GM18502 (cell line): ENCODE data around the gene STIM2.
"Not testable (repeated sequence)": the region's sequence is repeated elsewhere in the genome, so short reads cannot be mapped to it uniquely, and the experiment has no call there.

ENCODE experiments used
- ATAC-seq: cut with Tn5 transposase; IDR thresholded peaks from one replicate; pipeline ENCODE4 v1.9.1; 2021; ENCODE audit warnings: mild to moderate bottlenecking; ENCODE audit not compliant: unreplicated experiment, poor library complexity

Gene STIM2

DNA sequence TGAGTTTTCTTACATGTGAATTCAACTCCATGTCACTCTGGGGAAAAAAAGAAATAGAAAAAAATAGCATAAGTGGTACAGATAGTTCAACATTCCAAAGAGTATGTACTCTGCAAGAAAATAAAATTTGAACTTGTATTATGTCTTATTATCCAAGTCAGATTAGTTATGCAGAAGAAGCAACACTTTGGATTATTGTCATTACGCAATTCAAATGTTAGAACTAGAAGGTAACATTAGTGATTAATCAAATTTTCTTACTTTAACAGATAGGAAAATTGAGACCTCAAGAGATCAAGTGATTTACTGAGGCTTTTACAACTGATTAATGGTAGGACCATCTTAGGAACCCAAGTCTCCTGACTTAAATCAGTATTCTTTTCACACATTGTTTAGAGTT lies 159.1 kb downstream of the STIM2 start:
- ATAC-seq, result no peak

DNA sequence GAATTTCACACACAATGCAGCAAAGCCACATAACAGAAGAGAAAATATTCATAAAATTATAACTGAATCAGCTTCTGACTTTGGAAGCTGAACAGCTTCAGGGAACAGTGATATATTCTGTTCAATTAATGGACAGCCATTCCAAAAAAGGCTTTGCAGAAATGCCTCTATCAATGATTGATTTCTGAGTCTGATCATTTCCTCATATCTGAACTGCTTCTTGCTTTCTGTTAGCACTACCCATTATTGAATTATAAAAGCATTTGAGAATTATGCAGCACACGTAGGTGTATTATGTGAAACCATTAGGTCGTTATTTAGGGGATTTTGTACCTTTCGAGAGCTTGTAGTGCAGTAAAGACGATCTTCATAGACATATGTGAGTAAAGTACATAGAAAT lies 159.6 kb downstream of the STIM2 start:
- no peak for ATAC-seq

DNA sequence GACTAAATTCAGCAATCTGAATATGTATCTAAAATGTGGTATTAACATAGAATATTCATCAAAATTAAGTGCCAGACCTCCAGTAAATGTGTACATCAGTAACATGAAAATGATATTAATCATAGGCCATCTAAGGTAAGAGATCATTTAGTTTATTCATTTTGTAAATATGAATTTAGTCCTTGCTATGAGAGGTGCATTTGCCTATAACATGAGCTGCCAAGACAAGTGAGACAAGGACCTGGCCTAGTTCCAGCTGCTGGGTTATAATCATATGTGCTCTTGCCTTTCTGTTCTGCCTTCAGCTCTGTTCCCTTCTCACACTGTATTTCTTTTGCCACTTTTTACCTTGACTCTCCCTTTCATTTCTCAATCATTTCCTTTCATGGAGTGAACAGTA lies 160.0 kb downstream of the STIM2 start:
- no peak for ATAC-seq

DNA sequence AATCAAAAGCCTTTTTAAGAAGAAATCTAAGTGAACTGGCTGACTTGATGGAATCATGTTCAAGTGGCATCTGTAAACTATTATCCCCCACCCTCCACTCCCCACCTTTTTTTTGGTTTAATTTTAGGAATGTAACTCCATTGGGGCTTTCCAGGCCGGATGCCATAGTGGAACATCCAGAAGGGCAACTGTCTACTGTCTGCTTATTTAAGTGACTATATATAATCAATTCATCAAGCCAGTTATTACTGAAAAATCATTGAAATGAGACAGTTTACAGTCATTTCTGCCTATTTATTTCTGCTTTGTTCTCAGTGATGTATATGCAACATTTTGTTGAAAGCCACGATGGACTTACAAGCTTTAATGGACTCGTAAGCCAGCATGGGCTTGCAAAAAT lies 162.3 kb downstream of the STIM2 start:
- ATAC-seq, result no peak

DNA sequence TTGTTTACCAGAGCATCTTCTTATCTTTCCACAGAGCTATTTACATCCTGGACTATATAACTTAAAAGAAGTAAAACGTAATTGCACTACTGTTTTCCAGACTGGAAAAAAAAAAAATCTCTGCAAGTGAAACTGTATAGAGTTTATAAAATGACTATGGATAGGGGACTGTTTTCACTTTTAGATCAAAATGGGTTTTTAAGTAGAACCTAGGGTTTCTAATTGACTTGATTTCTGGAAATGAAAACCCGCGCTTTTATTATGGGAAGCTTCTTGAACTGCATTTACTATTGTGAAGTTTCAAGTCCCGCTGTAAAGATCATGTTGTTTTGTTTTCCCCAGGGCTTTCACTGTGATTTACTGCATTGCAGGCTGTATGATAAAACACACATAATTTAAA lies 162.7 kb downstream of the STIM2 start:
- ATAC-seq, result no peak

DNA sequence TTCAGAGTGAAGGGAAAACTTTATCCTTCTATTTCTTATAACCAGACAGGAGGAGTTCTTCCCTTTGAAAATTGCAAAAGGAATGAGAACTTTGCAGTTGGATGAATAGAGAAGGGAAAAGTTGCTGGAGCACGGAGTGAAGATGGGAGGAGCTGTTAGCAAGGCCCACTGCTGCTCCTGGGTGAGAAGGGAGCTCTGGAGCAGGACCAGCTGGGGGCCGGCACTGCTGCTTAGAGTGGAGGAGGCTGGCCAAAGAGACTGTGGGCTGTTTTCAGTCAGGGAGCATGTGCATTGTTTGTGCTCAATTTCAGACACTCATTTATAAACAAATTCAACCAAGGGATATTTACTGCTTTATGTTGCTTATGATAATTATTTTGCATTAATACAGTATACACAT lies 164.2 kb downstream of the STIM2 start:
- ATAC-seq, result no peak

DNA sequence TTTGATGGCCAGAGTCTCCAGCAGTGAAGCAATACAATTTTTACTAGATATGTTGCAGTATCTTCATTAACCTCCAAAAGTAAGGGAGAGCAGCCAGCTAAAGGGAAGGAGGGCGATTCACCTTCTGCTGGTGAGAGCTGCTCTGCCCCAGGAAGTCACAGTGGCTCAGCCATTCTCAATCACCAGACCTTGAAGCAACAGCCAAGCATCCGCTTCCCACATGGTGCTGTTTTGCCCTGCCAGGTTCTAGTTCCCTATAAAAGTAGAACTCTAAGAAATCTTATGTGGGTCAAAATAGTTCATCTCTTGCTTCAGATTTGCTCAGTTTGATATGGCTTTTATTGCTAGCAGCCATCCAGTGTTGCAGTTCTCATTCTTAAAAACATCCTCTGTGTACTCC lies 166.8 kb downstream of the STIM2 start:
- ATAC-seq, result no peak

DNA sequence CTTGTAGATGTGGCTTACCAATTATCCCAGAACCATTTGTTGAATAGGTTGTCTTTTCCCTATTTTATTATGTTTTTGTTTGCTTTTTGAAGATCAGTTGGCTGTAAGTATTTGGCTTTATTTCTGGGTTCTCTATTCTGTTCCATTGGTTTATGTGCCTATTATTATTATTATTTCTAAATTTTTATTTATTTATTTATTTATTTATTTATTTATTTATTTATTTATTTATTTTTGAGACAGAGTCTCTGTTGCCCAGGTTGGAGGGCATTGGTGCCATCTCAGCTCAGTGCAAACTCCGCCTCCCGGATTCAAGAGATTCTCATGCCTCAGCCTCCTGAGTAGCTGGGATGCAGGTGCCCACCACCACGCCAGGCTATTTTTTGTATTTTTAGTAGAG lies 174.5 kb downstream of the STIM2 start:
- not testable (repeated sequence) for ATAC-seq

DNA sequence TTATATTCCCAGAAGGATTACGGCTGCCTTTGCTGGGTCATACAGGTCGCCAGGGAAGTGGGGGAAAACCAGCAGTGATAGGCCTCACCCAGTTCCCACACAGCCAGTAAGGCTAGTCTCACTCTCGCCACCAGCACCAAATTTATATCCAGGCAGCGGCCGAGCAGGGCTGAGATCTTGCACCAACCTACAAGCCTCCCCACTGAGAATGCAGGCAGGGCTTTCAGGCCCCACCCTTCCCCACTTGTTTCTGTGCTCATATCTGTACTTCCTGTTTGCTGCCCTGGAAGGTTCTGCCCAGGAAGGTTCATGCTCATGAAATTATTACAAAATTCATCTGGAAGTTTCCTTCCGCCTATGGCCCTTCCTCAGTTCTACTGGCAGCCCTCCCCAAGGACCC lies 179.7 kb downstream of the STIM2 start:
- no peak for ATAC-seq

DNA sequence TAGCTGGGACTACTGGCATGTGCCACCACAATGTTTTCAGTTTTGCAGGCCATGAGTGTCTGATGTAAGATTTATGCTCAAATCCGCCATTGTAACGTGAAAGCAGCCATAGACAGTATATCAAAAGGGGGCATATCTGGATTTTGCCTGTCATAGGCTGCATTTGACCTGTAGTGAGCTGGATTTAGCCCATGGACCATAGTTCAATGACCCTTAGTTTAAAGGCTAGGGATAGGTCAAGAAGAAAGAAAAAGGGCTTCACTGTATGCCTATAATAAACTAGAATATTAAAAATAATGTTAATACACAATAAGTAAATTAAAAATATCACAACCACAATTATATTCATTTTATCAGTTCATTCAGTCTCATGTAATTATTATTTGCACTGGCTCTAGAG lies 181.8 kb downstream of the STIM2 start:
- ATAC-seq, result no peak

DNA sequence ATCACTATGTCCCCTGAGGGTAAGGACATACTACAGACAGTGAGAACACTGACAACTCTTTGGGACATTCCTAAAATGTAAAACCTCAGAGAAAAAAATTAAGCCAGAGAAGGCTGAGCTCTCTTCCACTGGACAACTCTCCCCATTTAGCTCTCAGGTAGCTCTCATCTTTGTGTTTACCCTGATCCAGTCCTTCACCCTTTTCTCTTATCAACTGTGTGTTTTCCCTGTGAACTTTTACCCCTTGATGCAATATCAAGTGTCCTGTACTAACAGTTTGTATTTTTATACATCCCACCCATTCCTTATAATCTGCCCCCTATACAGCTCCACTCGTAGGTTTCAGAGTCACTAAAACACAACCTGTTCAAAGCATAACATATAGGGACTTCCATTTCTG lies 182.6 kb downstream of the STIM2 start:
- ATAC-seq, result no peak

DNA sequence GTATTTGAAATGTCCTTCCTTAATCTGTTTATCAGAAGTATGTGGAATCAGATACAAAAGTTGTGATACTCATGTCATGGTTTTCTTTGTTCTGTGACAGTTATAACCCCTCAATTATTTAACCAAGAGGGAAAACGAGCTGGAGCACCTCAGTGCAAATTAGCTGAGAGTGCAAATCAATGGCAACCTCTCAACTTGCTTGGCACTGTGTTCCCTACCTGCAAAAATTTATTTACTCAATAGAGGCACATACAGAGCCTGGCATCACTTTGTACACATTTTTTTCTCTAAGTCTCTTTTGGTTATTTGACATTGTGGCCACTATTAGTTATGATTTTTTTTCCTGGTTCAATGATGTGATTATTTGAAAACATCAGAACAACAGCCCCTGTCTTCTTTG lies 186.2 kb downstream of the STIM2 start:
- no peak for ATAC-seq

DNA sequence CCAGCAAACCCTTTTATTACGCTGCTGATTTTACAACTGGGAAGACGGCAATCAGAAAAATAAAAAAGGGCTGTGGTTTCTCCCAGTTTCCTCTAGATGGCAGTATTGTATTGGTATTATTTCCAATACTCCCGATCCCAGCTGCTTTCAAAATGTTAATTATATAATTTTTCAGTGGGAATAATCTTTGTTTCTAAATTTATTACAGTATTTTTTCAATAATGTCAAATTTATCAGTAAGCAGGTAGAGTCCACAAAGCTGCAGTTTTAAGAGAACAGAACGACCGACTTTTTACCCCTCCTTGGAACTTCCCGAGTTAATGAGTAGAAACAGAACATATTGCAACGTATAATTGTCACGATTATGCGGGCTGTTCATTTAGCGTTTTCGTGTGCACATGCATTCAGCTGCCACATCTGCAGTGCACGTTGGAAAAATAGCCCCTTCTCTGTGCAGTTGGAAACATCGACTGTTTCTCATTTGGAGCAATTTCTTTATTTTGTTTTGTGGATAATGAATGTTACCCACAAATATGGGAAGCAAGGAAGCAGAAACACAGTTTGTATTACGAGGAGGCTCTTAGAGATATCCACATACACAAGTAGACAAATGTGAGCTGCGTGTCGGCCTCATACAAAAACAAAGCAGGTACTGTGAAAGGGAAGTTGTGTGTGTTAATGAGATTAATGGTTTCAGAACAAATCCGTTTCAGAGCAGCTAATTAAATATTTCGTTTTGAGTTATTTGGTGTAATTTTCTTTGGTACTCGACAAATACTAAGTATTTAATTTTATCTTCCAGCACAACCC lies 188.0 kb downstream of the STIM2 start:
- ATAC-seq, result peak; percentile 58

DNA sequence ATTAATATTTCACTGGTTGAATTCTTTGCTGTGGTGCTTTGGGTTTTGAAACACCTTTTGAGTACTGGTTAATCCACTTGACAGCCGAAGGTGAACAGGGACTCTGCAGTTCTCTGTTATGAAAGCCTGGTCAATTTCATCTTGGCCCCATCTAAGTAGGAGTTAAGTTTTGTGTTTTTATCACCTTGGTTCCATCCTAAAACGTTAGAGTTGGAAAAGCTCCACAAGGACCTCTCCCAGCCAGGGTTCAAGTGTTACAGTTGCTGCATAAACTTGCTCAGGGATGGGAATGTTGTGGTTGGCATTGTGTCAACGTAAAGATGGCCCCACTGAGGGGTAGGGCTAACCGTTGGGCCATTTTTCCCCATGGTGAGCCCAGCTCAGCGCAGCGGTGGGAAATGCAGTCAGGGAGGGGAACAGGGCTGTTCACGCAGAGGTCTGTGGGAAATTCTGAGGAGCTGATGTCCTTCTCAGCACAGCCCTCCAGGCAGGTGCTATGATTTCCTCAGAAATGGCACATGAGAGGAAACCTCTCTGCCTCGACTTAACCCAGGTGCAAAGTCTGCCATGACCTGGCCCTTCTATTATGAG lies 188.7 kb downstream of the STIM2 start:
- no peak for ATAC-seq

DNA sequence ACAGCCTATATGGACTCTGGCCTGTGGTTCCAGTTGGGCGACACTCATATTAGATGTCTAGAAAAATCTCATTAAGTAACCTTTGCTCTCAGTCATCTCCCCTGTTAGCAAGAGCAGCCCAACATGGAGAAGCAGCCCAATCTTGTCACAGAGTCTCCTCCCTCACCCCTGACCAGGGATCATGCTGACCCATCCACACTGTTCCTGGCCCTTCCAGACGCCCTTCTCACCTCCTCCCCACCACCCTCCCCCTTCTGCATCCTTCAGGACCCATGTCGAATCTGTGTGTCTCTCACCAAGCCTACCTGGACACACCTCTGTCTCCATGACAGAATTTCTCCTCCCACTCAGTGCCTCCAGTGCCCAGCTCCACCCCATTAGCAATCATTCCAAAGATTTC lies 190.1 kb downstream of the STIM2 start:
- no peak for ATAC-seq

DNA sequence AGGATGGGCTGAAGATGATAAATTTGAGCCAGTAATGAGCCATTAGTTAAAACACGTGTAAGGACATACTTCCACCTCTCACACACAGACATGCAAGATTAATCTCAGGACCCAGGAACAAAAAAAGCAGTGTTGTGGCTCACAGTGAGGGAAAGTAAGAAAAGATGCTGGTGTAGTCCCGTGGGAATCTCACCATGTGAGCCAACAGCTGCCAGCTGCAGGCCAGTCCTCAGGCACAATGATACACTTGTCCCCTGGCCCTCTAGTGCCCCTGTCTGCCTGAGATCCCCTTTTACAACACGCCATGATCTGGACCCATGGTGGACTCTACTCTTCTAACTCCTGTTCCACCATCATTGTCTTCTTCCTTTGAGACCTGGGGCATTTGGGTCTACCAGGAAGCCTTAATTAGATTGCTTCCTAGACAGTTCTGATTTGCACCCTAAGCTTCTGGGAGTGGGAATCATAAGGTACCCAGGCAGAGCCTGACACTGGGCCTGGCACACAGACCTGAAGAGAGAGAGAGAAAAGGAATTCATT lies 194.7 kb downstream of the STIM2 start:
- ATAC-seq, result no peak

DNA sequence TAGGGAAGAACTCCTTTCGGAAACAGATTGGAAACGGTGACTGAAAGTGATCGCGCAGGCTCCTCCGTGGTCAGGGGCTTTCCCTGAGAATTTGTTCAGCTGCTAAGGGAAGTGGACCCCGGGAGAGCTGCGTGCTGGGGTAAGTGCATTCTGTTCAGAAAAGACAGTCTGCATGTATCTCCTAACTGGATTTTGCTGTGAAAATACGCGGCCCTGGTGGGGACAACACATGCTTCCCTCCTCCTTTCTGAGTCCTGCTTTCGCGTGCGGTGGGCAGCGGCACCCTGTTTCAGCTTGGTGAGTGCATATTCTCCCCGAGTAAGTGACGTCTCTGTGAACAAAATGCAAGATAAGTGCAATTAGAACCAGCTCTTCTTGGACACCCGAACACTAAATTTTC lies 195.6 kb downstream of the STIM2 start:
- ATAC-seq, result no peak

DNA sequence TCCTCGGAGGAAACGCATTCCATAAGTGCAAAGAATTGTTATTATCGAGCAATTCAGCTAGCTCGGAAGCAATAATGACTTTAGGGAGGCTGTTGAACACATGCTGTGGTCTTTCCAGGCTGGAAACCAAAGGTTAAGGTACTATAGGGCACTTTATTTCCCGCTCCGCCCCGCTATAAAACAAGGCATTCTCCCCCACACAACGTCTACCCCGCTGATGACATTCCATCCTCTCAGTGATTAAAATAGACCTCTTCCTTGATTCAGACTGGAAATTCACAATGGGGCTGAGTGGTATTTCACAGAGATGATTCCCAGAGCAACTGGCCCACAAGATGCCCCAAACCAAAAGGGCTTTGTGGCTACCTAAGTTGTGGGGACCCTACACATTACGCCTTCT lies 196.4 kb downstream of the STIM2 start:
- ATAC-seq, result no peak

DNA sequence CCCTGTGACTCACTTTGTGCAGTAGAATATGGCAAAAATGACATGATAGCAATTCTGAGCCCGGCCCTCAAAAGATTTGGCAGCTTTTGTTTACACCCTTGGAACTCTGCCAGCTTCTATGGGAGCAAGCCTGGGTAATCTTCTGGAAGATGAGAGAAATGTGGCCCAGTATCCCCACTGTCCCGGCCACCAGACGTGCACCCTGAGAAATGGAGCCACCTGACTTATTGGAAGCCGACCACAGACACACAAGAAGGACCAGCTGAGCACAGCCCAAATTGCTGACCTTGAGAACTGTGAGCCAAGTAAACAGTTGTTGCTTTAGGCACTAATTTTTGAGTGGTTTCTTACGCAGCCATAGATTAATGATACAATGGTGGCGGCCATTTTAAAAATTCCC lies 197.0 kb downstream of the STIM2 start:
- ATAC-seq, result no peak

DNA sequence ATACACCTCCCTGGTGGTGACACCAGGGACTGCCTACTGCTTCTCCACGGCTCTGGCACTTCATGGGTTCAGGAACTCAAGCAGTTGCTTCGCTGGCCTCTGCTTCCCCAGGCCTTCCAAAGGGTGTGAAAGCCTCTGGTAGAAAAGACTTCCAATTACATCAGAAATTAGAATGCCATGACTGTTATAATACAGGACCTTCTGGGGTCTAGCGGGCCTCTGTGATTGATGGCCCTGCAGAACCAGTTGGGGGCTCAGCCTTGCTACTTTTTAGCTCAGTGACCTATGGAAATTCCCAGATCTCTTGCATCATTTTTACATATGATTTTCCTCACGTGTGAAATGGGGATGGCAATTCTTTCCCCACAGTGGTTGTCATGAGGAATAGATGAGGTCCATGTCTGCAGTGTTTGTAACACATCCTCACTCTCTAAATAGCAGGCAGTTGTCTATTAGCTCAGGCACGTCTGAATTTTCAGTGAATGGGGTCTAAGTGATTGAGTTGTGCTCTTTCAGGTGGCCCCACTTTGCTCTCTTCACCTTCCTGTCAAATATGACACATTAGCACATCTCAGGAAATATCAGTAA lies 198.3 kb downstream of the STIM2 start:
- ATAC-seq, result no peak

DNA sequence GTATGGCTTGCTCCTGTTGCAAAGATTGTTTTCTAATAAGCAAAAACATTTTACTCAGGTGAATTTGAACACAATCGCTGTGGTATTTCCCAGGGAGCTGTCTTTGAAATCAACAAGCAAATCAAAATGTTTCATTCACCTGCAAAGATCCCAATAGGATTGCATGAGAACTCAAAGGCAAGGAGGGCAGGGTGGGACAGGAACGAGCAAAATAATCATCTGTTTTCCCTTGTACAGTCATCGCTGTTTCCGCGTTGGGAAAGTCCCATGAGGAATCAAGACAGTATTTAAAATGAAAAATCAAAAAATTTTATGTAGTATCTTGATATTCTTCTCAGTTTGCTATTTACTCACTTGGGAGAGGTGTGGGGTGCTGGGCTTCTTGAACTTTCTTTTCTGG lies 198.8 kb downstream of the STIM2 start:
- ATAC-seq, result no peak

DNA sequence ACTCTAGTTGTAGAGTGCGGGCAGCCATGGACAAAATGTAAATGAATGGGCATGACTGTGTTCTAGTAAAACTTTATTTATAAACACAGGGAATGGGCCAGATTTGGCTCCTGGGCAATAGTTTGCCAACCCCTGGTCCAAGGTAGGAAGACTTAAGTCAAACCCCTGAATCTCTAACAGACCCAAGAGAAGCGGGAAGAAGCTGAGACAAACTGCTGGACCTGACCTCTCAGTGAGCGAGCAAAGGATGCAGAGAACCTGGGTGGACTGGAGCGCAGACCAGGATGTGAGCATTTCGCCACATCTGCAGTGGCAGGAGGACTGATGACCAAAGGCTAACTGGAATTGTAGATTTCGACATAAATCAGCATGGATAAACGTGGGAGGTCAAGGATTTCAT lies 201.6 kb downstream of the STIM2 start:
- no peak for ATAC-seq
